GM12878 (cell line): ENCODE results near the gene KMO. TPM values are rescaled to one million over a fixed set of nuclear protein-coding genes. Genes with fewer than 3 reads are reported as not detected.

Experiments
- ATAC-seq: fragments of 200-7000 bp; cut with Tn5 transposase; 3 replicates; pipeline ENCODE4 v1.9.1; 2020; ENCODE audit warnings: mild to moderate bottlenecking, moderate library complexity
- Bru-seq: library from RNA; stranded (reverse); fragments of 400-500 nt; gene quantifications from one replicate; lab custom pipeline; 2021; lab: Mats Ljungman, UMichigan
- BruChase-seq, 2 experiments: library from RNA; stranded (reverse); fragments of 400-500 nt; gene quantifications; one replicate each; lab custom pipeline; 2021; lab: Mats Ljungman, UMichigan
- BruUV-seq: library from RNA; stranded (reverse); fragments of 400-500 nt; replicated peaks from 2 replicates; lab custom pipeline; 2021; lab: Mats Ljungman, UMichigan
- CTCF ChIA-PET: fragments of 300-600 bp; sonication (Branson Sonifier 250); formaldehyde crosslinking; extraction: SDS; loops from one replicate; lab custom pipeline; 2021; ENCODE audit warnings: inconsistent platforms; lab: Yijun Ruan, JAX
- POLR2A ChIA-PET: fragments of 350-600 bp; formaldehyde crosslinking; extraction: SDS; loops from one replicate; lab custom pipeline; 2021; ENCODE audit warnings: inconsistent platforms; lab: Charles Lee
- RAD21 ChIA-PET: fragments of 300-600 bp; sonication (Branson Sonifier 250); formaldehyde crosslinking; loops from one replicate; lab custom pipeline; 2023; ENCODE audit warnings: antibody characterized with exemption; ENCODE audit not compliant: unreplicated experiment; lab: Charles Lee
- SMC1A ChIA-PET: fragments of 300-600 bp; sonication (Branson Sonifier 250); formaldehyde crosslinking; loops from one replicate; lab custom pipeline; 2023; ENCODE audit not compliant: unreplicated experiment, uncharacterized antibody; lab: Charles Lee
- DNase-seq: peaks from one replicate; pipeline ENCODE4 v3.0.0-alpha.2; 2011; ENCODE audit warnings: low read depth, low spot score
- FAIRE-seq: peaks from 3 replicates; lab custom pipeline; 2011; peaks lifted over from hg19 to GRCh38; lab: Jason Lieb, UNC
- H2AFZ ChIP-seq: 2 replicates; pipeline ENCODE4 v1.6.0; 2011; ENCODE audit warnings: low read depth, low read length, control low read depth; ENCODE audit not compliant: control insufficient read depth
- H3K27ac ChIP-seq: 2 replicates; pipeline ENCODE4 v1.5.1; 2011; ENCODE audit warnings: control low read depth; ENCODE audit not compliant: control insufficient read depth, insufficient read depth
- H3K27me3 ChIP-seq, 2 experiments: replicated peaks in 1 of 2; 2 replicates each; pipeline versions ENCODE4 v1.6.0 to v1.6.1; 2011; ENCODE audit warnings: low read length in 1 of 2; ENCODE audit not compliant: control insufficient read depth in 2 of 2, insufficient read depth in 2 of 2
- H3K36me3 ChIP-seq, 2 experiments: 2 replicates each; pipeline ENCODE4 v1.5.1; 2011; ENCODE audit warnings: low read length in 1 of 2; ENCODE audit not compliant: control insufficient read depth in 2 of 2, insufficient read depth in 2 of 2
- H3K4me1 ChIP-seq: 2 replicates; pipeline ENCODE4 v1.6.1; 2011; ENCODE audit warnings: mild to moderate bottlenecking, low read length, moderate library complexity, mixed read lengths; ENCODE audit not compliant: control insufficient read depth, insufficient read depth
- H3K4me2 ChIP-seq: 2 replicates; pipeline ENCODE4 v1.6.0; 2011; ENCODE audit warnings: control low read depth; ENCODE audit not compliant: control insufficient read depth, insufficient read depth
- H3K4me3 ChIP-seq: fragments of 200-600 bp; sonication (generic); 2 replicates; pipeline ENCODE4 v1.5.1; 2016
- H3K79me2 ChIP-seq: 2 replicates; pipeline ENCODE4 v1.6.0; 2011; ENCODE audit warnings: low read length; ENCODE audit not compliant: control insufficient read depth, insufficient read depth
- H3K9ac ChIP-seq: 2 replicates; pipeline ENCODE4 v1.8.0; 2011; ENCODE audit warnings: low read length, control low read depth, mixed read lengths; ENCODE audit not compliant: control insufficient read depth, insufficient read depth
- H3K9me3 ChIP-seq: replicated peaks from 3 replicates; pipeline ENCODE4 v1.5.1; 2011; ENCODE audit warnings: mild to moderate bottlenecking, low read length; ENCODE audit not compliant: control insufficient read depth, insufficient read depth
- H4K20me1 ChIP-seq: 2 replicates; pipeline ENCODE4 v1.6.0; 2011; ENCODE audit not compliant: control insufficient read depth, insufficient read depth
- GATAD2B ChIP-seq: fragments of 450-650 bp; conservative IDR thresholded peaks from 2 replicates; pipeline ENCODE4 v1.6.1; 2017; ENCODE audit warnings: low read depth, mild to moderate bottlenecking, moderate library complexity
- SMC3 ChIP-seq: IDR thresholded peaks from 2 replicates; pipeline ENCODE4 v1.6.1; 2011; ENCODE audit warnings: low read length, improper control_type of control experiment, borderline replicate concordance
- YBX1 ChIP-seq: fragments of 450-650 bp; IDR thresholded peaks from 2 replicates; pipeline ENCODE4 v1.6.1; 2016; ENCODE audit warnings: antibody characterized with exemption
- ZNF622 ChIP-seq: fragments of 450-650 bp; IDR thresholded peaks from 2 replicates; pipeline ENCODE4 v1.6.1; 2017; ENCODE audit warnings: mild to moderate bottlenecking, inconsistent platforms
- WGBS: methylation state at CpG from one replicate; pipeline ENCODE4 v1.1.6; 2016; ENCODE audit warnings: low lambda C conversion rate; ENCODE audit not compliant: insufficient replicate concordance, insufficient coverage; ENCODE audit errors: missing lambda C conversion rate; 5-methylcytosine and 5-hydroxymethylcytosine counted together
- in situ Hi-C: fragments of 300-500 bp; cut with MboI; formaldehyde crosslinking; loops from 9 replicates; pipeline ENCODE4 v1.14.3; 2018; ENCODE audit warnings: mixed read lengths
- intact Hi-C: fragments of 100-400 bp; cut with micrococcal nuclease; formaldehyde crosslinking; loops from one replicate; pipeline ENCODE4 v1.14.2; 2022; ENCODE audit not compliant: unreplicated experiment
- long read RNA-seq, 2 experiments: library from polyadenylated mRNA; unstranded; transcript quantifications; one replicate each; pipeline ENCODE4 v2.0.0, GENCODE V29; 2019 to 2020
- polyA minus RNA-seq, 3 experiments: library from RNA; depleted of rRNA, polyadenylated mRNA; stranded (reverse); fragments of >200 nt; gene quantifications; 2 replicates each; pipeline ENCODE4 v1.2.3, GENCODE V29; 2011
- polyA plus RNA-seq, 11 experiments: library from polyadenylated mRNA; depleted of rRNA in 4 of 11; unstranded in 6 of 11; stranded (reverse) in 5 of 11; fragments of >200 nt; fragmentation: Nextera tagmentation in 4 of 11; fragmentation: Illumina TruSeq in 1 of 11; extraction: Ambion mirVana in 4 of 11; extraction: Trizol in 1 of 11; gene quantifications; 1 replicate in 1 of 11; 2 replicates in 10 of 11; pipeline versions ENCODE4 v1.2.1 to v1.2.3, GENCODE V29; 2011 to 2016; ENCODE audit warnings: inconsistent platforms in 2 of 11, missing spikeins in 2 of 11, low read depth in 1 of 11
- total RNA-seq, 4 experiments: library from RNA; depleted of rRNA in 3 of 4; stranded (reverse); fragments of >200 nt in 3 of 4; fragmentation: Illumina TruSeq in 1 of 4; extraction: Trizol in 1 of 4; gene quantifications; 2 replicates each; pipeline versions ENCODE4 v1.2.1 to v1.2.3, GENCODE V29; 2013 to 2021
- TF ChIP-seq, protein P1 (sequence below): fragments of 450-650 bp; IDR thresholded peaks from 2 replicates; pipeline ENCODE4 v1.6.1; 2016; ENCODE audit warnings: mild to moderate bottlenecking
- TF ChIP-seq, protein P2 (sequence below): fragments of 450-650 bp; IDR thresholded peaks from 2 replicates; pipeline ENCODE4 v1.6.1; 2017; ENCODE audit warnings: mild to moderate bottlenecking, moderate library complexity
- TF ChIP-seq, protein P3 (sequence below): IDR thresholded peaks from 2 replicates; pipeline ENCODE4 v1.6.1; 2012; ENCODE audit warnings: low read depth, low read length, improper control_type of control experiment
- TF ChIP-seq, protein P4 (sequence below): IDR thresholded peaks from 2 replicates; pipeline ENCODE4 v1.6.1; 2011; ENCODE audit warnings: mild to moderate bottlenecking, low read depth, low read length, moderate library complexity; ENCODE audit not compliant: insufficient replicate concordance
- TF ChIP-seq, protein P5 (sequence below): fragments of 150-350 bp; IDR thresholded peaks from 2 replicates; pipeline ENCODE4 v1.6.1; 2014; ENCODE audit warnings: mild to moderate bottlenecking, low read depth, low read length

Gene KMO
- total RNA-seq (2013; cell fraction: nucleolus; rRNA removed): 0.93 and 5.8 TPM in 2 replicates
- total RNA-seq (2014; rRNA removed) (1.6 and 2.8 TPM in 2 replicates), total RNA-seq (2014; rRNA removed; fragmentation: Illumina TruSeq; extraction: Trizol) (1.1 and 1.5 TPM in 2 replicates), total RNA-seq (2021) (1.2 and 2.4 TPM in 2 replicates), polyA plus RNA-seq (2011; rRNA removed) (0.50 and 0.68 TPM in 2 replicates), polyA plus RNA-seq (2014; fragmentation: Illumina TruSeq; extraction: Trizol) (1.9 and 3.0 TPM in 2 replicates), polyA plus RNA-seq (2014; fragmentation: Nextera tagmentation; extraction: Ambion mirVana) (1 to 10 TPM; 4.4 to 5.9 TPM), polyA plus RNA-seq (2014; rRNA removed) (1.3 and 2.7 TPM in 2 replicates), polyA plus RNA-seq (2016; fragmentation: Nextera tagmentation; extraction: Ambion mirVana) (1 to 10 TPM; 1.4 to 2.2 TPM), polyA minus RNA-seq (2011; rRNA and poly(A)+ RNA removed) (0.51 and 0.82 TPM in 2 replicates), Bru-seq, nascent RNA (percentile 28 among the genes with signal in this experiment), BruChase-seq, experiment 1, labeled RNA remaining after a 6-hour chase (percentile 23 among the genes with signal in this experiment), BruChase-seq, experiment 2, labeled RNA remaining after a 2-hour chase (percentile 29 among the genes with signal in this experiment)
- 6.9 TPM for polyA plus RNA-seq (2011; ENCODE audit: low read depth)
- polyA plus RNA-seq (2011; cell fraction: cytosol; rRNA removed): 0.13 and 0.35 TPM in 2 replicates
- 0.75 and 0.76 TPM in 2 replicates for polyA plus RNA-seq (2011; cell fraction: nucleus; rRNA removed)
- 7.0 and 7.2 TPM in 2 replicates for polyA plus RNA-seq (2012)
- not detected in 2 replicates for polyA minus RNA-seq (2011; cell fraction: cytosol; rRNA and poly(A)+ RNA removed)
- polyA minus RNA-seq (2011; cell fraction: nucleus; rRNA and poly(A)+ RNA removed): 0.29 and 0.36 TPM in 2 replicates
- long read RNA-seq, experiment 1: 0 reads
- long read RNA-seq, experiment 2, full-length matches to known transcripts: 5 of 5 reads
- long read RNA-seq, experiment 2, partial matches to known transcripts: 0 of 5 reads
- long read RNA-seq, experiment 2, other reads (novel, unspliced or antisense): 0 of 5 reads

DNA sequence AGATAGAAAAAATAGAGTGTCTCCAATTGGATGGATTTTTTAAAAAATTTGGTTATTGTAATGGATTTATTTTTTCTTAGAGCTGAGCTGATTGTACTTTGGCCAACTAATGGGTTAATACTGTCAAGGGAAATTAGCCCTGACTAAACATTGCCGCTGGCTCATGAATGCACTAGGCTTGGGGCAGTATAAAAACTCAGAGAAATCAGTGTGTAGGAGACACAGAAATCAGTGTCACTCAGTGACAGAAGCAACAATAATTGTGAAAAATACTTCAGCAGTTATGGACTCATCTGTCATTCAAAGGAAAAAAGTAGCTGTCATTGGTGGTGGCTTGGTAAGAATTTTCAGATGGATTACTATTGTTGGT, at the start of gene KMO:
KMO (plus strand) TSS at position 217 of the 370 bp plus-strand sequence; CDS start at position 284, 67 bp downstream.
- H3K79me2 ChIP-seq: no peaks in the 10 kb centered on the region
- in situ Hi-C loops (loop anchor here (5.0 to 10.0 kb wide), 3 partner anchors 95 to 463 kb away; partner anchors contain the start of genes EXO1 and MAP1LC3C), intact Hi-C loops (loop anchor here (2.0 to 5.0 kb wide), 5 partner anchors 21 to 465 kb away; partner anchors contain the start of genes EXO1 and MAP1LC3C)
- H3K27ac ChIP-seq: peak within 1 kb of the TSS; percentile 89
- H4K20me1 ChIP-seq: no peaks in the 10 kb centered on the region
- 0% methylated on average over 1 of the region's 1 CpG for WGBS
- POLR2A ChIA-PET: no interaction called here
- H3K4me1 ChIP-seq: peaks cover 14% of the 10 kb centered on the region; the same call in 1 of the 2 replicates
- peak within 1 kb of the TSS; percentile 91 for H2AFZ ChIP-seq
- H3K9ac ChIP-seq: peak within 1 kb of the TSS; percentile 72
- H3K4me3 ChIP-seq: peak within 1 kb of the TSS; percentile 67
- no peaks in the 10 kb centered on the region for H3K9me3 ChIP-seq
- DNase-seq (no peak), FAIRE-seq (no peak), ATAC-seq (peak; percentile 67)
- CTCF ChIA-PET: interaction anchor here (1.0 to 1.4 kb wide), 5 partner anchors 32 to 482 kb away, joined by 3 to 6 read pairs (median 3); no protein-coding TSS in a partner anchor
- H3K4me2 ChIP-seq: peak within 1 kb of the TSS; percentile 83
- H3K36me3 ChIP-seq: no peaks in the 10 kb centered on the region
- RAD21 ChIA-PET: interaction anchor here (0.8 to 1.4 kb wide), 3 partner anchors 12 to 94 kb away, joined by 3 to 5 read pairs (median 3); partner anchors contain the start of gene FH
- SMC1A ChIA-PET: interaction anchor here (1.0 to 1.7 kb wide), 8 partner anchors 12 to 1782 kb away, joined by 3 to 7 read pairs (median 4); partner anchors contain the start of gene FH
- no peaks in the 10 kb centered on the region for H3K27me3 ChIP-seq
- no TSS peak for BruUV-seq
- TF ChIP-seq, protein P1, sequence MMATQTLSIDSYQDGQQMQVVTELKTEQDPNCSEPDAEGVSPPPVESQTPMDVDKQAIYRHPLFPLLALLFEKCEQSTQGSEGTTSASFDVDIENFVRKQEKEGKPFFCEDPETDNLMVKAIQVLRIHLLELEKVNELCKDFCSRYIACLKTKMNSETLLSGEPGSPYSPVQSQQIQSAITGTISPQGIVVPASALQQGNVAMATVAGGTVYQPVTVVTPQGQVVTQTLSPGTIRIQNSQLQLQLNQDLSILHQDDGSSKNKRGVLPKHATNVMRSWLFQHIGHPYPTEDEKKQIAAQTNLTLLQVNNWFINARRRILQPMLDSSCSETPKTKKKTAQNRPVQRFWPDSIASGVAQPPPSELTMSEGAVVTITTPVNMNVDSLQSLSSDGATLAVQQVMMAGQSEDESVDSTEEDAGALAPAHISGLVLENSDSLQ: peak; percentile 66
- TF ChIP-seq, protein P2, sequence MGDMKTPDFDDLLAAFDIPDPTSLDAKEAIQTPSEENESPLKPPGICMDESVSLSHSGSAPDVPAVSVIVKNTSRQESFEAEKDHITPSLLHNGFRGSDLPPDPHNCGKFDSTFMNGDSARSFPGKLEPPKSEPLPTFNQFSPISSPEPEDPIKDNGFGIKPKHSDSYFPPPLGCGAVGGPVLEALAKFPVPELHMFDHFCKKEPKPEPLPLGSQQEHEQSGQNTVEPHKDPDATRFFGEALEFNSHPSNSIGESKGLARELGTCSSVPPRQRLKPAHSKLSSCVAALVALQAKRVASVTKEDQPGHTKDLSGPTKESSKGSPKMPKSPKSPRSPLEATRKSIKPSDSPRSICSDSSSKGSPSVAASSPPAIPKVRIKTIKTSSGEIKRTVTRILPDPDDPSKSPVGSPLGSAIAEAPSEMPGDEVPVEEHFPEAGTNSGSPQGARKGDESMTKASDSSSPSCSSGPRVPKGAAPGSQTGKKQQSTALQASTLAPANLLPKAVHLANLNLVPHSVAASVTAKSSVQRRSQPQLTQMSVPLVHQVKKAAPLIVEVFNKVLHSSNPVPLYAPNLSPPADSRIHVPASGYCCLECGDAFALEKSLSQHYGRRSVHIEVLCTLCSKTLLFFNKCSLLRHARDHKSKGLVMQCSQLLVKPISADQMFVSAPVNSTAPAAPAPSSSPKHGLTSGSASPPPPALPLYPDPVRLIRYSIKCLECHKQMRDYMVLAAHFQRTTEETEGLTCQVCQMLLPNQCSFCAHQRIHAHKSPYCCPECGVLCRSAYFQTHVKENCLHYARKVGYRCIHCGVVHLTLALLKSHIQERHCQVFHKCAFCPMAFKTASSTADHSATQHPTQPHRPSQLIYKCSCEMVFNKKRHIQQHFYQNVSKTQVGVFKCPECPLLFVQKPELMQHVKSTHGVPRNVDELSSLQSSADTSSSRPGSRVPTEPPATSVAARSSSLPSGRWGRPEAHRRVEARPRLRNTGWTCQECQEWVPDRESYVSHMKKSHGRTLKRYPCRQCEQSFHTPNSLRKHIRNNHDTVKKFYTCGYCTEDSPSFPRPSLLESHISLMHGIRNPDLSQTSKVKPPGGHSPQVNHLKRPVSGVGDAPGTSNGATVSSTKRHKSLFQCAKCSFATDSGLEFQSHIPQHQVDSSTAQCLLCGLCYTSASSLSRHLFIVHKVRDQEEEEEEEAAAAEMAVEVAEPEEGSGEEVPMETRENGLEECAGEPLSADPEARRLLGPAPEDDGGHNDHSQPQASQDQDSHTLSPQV: no peak
- TF ChIP-seq, protein P3, sequence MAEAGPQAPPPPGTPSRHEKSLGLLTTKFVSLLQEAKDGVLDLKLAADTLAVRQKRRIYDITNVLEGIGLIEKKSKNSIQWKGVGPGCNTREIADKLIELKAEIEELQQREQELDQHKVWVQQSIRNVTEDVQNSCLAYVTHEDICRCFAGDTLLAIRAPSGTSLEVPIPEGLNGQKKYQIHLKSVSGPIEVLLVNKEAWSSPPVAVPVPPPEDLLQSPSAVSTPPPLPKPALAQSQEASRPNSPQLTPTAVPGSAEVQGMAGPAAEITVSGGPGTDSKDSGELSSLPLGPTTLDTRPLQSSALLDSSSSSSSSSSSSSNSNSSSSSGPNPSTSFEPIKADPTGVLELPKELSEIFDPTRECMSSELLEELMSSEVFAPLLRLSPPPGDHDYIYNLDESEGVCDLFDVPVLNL: no peak
- TF ChIP-seq ZNF622 (no peak), SMC3 (0 out of 2 replicates have a peak, but pooled peaks have one; percentile 4), YBX1 (no peak), GATAD2B (no peak)
- TF ChIP-seq, protein P4, sequence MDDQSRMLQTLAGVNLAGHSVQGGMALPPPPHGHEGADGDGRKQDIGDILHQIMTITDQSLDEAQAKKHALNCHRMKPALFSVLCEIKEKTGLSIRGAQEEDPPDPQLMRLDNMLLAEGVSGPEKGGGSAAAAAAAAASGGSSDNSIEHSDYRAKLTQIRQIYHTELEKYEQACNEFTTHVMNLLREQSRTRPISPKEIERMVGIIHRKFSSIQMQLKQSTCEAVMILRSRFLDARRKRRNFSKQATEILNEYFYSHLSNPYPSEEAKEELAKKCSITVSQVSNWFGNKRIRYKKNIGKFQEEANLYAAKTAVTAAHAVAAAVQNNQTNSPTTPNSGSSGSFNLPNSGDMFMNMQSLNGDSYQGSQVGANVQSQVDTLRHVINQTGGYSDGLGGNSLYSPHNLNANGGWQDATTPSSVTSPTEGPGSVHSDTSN: no peak
- TF ChIP-seq, protein P5, sequence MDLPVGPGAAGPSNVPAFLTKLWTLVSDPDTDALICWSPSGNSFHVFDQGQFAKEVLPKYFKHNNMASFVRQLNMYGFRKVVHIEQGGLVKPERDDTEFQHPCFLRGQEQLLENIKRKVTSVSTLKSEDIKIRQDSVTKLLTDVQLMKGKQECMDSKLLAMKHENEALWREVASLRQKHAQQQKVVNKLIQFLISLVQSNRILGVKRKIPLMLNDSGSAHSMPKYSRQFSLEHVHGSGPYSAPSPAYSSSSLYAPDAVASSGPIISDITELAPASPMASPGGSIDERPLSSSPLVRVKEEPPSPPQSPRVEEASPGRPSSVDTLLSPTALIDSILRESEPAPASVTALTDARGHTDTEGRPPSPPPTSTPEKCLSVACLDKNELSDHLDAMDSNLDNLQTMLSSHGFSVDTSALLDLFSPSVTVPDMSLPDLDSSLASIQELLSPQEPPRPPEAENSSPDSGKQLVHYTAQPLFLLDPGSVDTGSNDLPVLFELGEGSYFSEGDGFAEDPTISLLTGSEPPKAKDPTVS: no peak
